BE2C (cell line): ENCODE data around the gene MAMLD1.

Experiments
- DNase-seq: peaks from one replicate; pipeline ENCODE4 v3.0.0-alpha.2; 2020
- H3K27me3 ChIP-seq: fragments of 250-450 bp; sonication (Bioruptor Pico); 2 replicates; pipeline ENCODE4 v1.5.1; 2020; ENCODE audit warnings: mild to moderate bottlenecking
- H3K36me3 ChIP-seq: fragments of 250-450 bp; sonication (Bioruptor Pico); 2 replicates; pipeline ENCODE4 v1.5.1; 2020; ENCODE audit warnings: mild to moderate bottlenecking
- H3K4me1 ChIP-seq: fragments of 250-450 bp; sonication (Bioruptor Pico); 2 replicates; pipeline ENCODE4 v1.5.1; 2020
- H3K4me3 ChIP-seq: 2 replicates; pipeline ENCODE4 v1.5.1; 2011; ENCODE audit warnings: low read depth, low read length
- H3K9me3 ChIP-seq: fragments of 250-450 bp; sonication (Bioruptor Pico); 2 replicates; pipeline ENCODE4 v1.5.1; 2020
- CTCF ChIP-seq: IDR thresholded peaks from 2 replicates; pipeline ENCODE4 v1.5.1; 2012; ENCODE audit warnings: mild to moderate bottlenecking, low read depth, low read length

The MAMLD1 gene

DNA sequence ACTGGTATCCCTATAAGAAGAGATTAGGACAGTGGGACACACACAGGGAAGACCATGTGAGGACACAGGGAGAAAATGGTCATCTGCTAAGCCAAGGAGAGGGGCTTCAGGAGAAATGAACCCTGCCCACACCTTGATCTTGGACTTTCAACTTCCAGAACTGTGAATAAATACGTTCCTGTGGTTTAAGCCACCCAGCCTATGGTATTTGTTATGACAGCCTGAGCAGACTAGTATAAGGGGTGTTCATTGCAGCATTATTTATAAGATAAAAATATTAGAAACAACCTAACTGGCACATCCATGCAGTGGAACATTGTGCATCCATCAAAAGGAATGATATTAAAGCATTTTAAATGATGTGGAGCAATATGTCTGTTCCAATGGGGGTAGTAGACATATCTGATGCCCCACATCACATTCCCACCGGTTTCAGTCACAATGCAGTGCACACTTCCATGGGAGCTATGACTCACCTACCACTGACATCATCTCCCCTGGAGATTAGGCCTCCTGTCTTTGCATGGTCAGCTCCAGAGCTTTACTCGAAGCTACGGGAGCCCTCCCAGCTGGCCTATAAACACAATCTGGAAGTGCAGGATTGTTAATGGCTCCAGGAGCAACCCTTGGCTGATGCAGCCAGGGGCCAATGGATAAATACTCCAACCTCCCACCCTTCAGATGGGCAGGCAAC, 38.9 kb upstream of the MAMLD1 start:
- TF ChIP-seq CTCF: no peak
- H3K4me1 ChIP-seq: no peaks in the 10 kb centered on the region
- no peak overlapping the region for H3K4me3 ChIP-seq
- no peak for DNase-seq
- no peaks in the 10 kb centered on the region for H3K27me3 ChIP-seq
- H3K9me3 ChIP-seq: no peaks in the 10 kb centered on the region
- H3K36me3 ChIP-seq: no peaks in the 10 kb centered on the region

DNA sequence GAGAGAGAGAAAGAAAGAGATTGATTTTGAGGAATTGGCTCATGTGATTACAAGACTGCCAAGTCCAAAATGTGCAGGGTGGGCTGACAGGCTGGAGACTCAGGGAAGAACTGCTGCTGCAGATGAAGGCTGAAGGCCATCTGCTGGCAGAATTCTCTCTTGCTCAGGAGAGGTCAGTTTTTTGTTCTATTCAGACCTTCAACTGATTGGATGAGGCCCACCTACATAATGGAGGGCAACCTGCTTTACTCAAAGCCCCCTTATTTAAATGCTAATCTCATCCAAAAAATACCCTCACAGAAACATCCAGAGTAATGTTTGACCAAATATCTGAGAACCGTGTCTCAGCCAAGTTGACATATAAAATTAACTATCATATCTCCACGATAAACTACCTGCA, 38.2 kb upstream of the MAMLD1 start:
- no peak for DNase-seq
- no peak overlapping the region for H3K4me3 ChIP-seq
- no peaks in the 10 kb centered on the region for H3K27me3 ChIP-seq
- no peaks in the 10 kb centered on the region for H3K9me3 ChIP-seq
- no peaks in the 10 kb centered on the region for H3K4me1 ChIP-seq
- no peak for TF ChIP-seq CTCF
- no peaks in the 10 kb centered on the region for H3K36me3 ChIP-seq

- DNase-seq: no peak
- no peaks in the 10 kb centered on the region for H3K4me1 ChIP-seq
- TF ChIP-seq CTCF: no peak
- H3K4me3 ChIP-seq: no peak overlapping the region
- no peaks in the 10 kb centered on the region for H3K36me3 ChIP-seq
- H3K9me3 ChIP-seq: no peaks in the 10 kb centered on the region
- H3K27me3 ChIP-seq: no peaks in the 10 kb centered on the region
Observed at GRCh38 chrX:150326541-150327247, 36.4 kb upstream of the MAMLD1 start.

DNA sequence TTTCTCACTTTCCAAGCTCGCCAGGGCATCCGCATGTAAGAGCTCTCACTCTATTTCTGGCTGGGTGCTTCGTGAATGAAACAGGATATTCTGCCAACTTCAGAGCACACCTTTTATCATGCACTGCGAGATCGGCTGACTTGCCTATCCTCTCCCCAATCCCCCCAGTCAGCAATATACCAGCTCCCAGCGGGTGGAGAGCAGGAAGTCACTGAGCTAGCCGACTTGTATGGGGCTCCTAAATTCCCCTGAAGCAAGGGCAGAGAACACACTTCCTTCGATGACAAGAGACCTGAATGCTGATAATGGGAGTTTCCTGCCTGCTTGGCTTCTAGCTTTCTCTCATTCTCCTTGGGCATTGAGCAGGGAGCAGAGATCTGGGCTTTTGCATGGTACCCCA, 33.8 kb upstream of the MAMLD1 start:
- H3K9me3 ChIP-seq: no peaks in the 10 kb centered on the region
- H3K27me3 ChIP-seq: no peaks in the 10 kb centered on the region
- H3K4me1 ChIP-seq: no peaks in the 10 kb centered on the region
- TF ChIP-seq CTCF: no peak
- H3K36me3 ChIP-seq: no peaks in the 10 kb centered on the region
- DNase-seq: no peak
- no peak overlapping the region for H3K4me3 ChIP-seq

- no peak overlapping the region for H3K4me3 ChIP-seq
- no peaks in the 10 kb centered on the region for H3K36me3 ChIP-seq
- H3K9me3 ChIP-seq: no peaks in the 10 kb centered on the region
- TF ChIP-seq CTCF: no peak
- H3K4me1 ChIP-seq: no peaks in the 10 kb centered on the region
- no peaks in the 10 kb centered on the region for H3K27me3 ChIP-seq
- no peak for DNase-seq
Observed at GRCh38 chrX:150329868-150330267, 33.2 kb upstream of the MAMLD1 start.

DNA sequence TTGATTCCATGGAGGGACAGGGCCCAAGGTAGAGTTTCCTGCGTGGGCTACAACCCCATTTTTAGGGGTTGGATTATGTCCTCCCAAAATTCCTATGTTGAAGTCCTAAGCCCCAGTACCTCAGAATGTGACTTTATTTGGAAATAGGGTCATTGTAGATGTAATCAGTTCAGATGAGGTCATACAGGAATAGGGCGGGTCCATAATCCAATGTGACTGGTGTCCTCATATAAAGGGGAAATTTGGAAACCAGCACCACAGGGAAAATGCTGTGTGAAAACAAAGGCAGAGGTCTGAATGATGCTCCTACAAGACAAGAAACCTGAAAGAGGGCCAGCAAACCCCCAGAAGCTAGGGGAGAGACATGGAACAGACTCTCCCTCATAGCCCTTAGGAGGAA, 31.1 kb upstream of the MAMLD1 start:
- Histone ChIP-seq H3K4me3 (no peak overlapping the region), H3K27me3 (no peaks in the 10 kb centered on the region), H3K36me3 (no peaks in the 10 kb centered on the region), H3K4me1 (no peaks in the 10 kb centered on the region), H3K9me3 (no peaks in the 10 kb centered on the region)
- no peak for DNase-seq
- no peak for TF ChIP-seq CTCF
